Measurements from ENCODE around the gene STXBP1.

Gene STXBP1

DNA sequence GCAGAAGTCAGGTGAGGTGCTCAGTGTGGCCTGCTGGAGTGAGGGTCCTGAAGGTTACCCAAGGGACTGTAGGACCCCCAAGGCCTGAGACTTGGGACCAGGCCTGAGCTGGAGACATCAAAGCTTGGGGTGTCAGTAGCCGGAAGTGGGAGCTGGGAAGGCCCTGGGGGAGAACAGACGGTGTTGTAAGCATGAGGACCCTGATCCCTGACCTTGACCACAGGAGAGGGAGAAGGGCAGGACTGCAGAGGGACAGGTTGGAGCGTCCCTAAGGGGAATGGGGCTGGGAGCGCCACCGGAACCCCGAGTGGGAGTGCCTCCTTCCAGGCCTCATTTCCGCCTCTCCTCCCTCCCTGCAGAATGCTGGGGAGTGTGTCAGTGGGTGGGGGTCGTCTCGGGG is 104.3 kb downstream of the STXBP1 start:
- no peak for DNase-seq

DNA sequence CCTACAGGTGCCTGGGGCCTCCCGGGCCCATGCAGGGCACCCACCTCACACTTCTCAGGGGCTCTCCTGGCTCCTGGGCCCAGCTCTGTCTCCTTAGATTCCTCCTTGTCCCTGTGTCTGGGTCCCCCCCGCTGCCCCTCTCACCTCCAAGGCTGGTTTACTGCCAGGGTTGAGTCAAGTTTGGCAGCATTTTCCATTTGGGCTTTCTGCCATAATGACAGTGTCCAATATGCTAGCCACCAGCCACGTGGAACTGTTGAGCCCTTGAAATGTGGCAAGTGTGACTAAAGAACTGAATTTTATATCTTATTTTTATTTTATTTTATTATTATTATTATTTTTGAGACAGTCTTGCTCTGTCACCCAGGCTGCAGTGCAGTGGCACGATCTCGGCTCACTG is 105.7 kb downstream of the STXBP1 start:
- no peak for DNase-seq

DNA sequence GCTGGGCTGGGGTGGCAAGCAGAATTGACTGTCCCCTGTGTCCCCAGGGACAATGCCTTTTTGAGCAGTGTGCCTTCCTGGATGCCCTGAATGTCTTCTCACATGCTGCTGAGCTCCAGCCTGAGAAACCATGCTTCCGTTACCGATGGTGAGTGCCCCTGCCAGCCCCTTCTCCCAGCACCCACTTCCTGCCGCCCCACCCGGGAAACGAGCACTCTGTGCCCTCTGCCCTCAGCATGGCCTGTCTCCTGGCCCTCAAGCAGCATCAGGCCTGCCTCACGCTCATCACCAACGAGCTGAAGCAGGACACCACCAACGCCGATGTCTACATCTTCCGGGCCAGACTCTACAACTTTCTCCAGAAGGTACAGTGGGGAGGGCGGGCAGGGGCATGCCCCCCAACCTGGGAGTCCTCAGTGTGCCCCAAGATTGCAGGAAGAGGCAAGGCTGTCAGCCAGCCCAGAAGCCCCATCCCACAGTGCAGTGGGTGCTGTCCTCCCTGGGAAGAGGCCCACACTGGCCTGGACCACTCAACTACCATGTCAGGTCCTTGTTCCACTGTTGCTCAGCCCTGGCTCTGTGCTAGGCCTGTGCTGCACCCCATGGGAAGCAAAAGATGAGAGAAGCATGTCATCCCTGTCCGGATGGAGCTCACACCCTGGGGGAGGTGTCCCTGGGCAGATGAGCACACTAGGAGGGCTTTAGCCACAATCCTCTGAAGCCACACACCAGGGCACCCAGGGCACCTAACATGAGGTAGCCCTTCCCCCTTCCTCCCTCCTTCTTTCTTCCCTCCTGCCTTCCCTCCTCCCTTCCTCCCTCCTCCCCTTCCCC is 108.2 kb downstream of the STXBP1 start:
- DNase-seq = peak; percentile 12

GRCh38 chr9:127720865-127721227 is 108.8 kb downstream of the STXBP1 start:
- no peak for DNase-seq

DNA sequence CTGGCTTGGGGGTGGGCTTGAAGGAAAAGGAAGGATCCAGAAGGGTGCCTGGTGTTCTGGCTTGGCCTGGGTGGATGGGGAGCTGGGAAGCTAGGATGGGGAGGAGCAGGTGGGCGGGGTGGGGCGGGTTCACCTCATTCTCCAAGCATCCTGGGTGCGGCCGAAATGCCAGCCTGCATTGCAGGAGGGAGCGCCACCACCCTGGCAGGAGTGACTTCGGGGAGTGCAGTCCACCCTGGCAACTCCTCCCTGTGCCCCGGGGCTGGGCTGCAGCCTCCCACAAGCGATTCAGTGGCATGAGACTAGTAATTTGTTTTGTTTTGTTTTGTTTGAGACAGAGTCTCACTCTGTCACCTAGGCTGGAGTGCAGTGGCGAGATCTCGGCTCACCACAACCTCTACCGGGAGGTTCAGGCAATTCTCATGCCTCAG is 109.3 kb downstream of the STXBP1 start:
- DNase-seq = no peak

- DNase-seq = no peak
These were observed 110.1 kb downstream of the STXBP1 start for GRCh38 chr9:127722055-127722745.

- DNase-seq = no peak
These were observed 110.9 kb downstream of the STXBP1 start for GRCh38 chr9:127723013-127723412.

- DNase-seq = no peak
These were observed 111.4 kb downstream of the STXBP1 start for GRCh38 chr9:127723444-127723843.

DNA sequence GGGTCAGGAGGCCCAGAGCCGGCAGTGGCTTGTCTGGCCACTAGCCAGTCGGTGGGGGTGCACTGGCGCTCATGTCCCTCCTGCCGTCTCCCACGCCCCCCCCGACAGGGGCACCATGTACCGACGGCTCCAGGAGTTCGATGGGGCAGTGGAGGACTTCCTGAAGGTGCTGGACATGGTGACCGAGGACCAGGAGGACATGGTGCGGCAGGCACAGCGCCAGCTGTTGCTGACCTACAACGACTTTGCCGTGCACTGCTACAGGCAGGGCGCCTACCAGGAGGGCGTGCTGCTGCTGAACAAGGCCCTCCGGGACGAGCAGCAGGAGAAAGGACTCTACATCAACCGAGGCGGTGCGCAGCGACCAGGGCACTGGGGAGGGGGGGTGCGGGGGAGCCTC is 111.9 kb downstream of the STXBP1 start:
- no peak for DNase-seq

GRCh38 chr9:127726871-127727270 is 114.8 kb downstream of the STXBP1 start:
- no peak for DNase-seq

DNA sequence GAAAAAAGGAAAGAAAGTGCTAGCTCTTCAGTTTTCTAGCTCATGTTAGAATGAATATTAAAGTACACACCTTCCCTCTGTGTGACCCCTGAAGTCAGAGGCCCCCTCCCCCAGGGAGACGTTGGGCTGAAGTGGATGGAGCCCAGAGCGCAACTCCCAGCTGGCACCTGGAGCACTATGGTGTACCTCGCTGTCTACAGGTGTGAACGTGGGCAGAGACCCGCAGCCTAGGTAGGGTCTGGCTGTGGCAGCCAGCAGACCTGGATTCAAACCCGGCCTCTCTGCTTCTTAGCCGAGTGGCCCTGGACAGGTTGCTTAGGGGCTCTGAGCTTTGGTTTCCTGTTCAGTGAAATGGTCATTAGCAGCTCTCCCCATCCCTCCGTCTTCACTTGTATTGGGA is 116.7 kb downstream of the STXBP1 start:
- no peak for DNase-seq

DNA sequence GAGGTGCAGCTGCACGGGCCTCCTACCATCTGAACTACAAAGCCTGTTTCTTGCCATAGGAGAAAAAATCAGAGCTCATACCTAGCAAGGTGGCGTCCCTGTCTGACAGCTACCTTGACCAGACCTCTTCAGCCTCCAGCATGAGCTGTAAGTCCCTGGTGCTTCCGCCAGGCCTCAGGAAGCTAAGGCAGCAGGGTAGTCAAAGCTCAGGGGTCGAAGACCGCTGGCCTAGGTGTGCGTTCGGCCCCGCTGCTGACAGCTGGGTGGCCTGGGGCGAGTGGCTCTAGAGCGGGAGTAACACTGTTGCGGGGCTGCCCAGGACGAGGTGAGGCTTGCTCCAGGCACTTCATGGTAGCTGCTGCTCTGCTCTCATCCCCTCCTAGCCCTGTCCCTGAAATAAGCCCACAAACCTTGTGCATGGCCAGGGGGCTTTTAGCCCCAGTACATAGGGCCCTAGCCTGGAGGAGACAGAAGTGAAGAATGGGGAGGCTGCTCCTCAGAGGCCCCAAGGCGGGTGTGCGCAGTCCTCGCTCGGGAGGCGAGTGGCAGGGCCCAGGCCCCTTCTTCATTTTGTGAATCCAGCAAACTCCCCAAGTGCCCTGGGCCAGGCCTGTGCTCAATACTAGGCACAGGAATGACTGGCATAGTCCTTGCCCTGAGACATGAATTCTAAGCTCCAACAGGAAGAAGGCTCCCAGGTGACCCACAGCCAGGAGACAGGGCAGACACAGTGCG is 117.6 kb downstream of the STXBP1 start:
- DNase-seq = no peak

- DNase-seq = no peak
These were observed 118.2 kb downstream of the STXBP1 start for GRCh38 chr9:127730262-127730661.

DNA sequence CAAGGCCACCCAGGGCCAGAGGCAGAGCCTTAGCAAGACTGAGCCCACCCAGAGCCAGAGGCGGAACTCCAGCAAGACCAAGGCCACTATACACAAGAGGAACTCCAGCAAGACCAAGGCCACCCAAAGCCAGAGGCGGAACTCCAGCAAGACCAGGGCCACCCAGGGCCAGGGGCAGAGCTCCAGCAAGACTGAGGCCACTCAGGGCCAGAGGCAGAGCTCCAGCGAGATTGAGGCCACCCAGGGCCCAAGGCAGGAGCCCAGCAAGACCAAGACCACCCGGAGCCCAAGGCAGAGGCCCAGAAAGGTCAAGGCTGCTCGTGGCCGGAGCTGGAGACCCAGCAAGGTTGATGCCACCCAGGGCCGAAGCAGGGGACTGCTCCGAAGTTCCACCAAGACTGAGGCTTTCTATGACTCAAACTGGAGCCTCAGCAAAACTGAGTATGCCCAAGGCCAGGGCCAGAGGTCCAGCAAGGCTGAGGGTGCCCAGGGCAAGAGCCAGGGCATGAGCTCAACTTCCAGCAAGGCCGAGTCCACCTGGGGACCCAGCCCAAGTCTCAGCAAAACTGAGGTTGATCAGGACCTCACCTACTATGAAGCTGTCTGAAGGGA is 118.8 kb downstream of the STXBP1 start:
- DNase-seq = no peak

DNA sequence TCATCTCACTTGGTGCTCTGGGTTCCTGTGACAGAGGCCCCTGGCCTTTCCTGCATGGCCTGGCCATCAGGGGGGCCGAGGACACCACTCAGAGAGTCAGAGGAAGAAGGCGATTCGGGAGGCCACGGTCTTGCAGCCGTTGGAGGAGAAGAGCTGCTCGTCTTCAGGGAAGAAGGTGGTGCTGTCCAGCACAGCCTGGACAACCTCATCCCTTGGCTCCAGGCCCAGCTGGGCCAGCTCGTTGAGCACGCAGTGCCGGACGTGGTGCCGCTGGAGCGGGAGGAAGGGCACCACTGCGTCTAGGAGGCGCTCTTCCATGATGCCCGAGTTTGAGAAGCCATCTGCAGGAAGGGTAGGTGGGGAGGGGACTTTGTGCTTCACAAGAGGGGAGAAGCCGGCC is 119.9 kb downstream of the STXBP1 start:
- DNase-seq = no peak

- no peak for DNase-seq
These were observed 120.4 kb downstream of the STXBP1 start for GRCh38 chr9:127732444-127732843.

DNA sequence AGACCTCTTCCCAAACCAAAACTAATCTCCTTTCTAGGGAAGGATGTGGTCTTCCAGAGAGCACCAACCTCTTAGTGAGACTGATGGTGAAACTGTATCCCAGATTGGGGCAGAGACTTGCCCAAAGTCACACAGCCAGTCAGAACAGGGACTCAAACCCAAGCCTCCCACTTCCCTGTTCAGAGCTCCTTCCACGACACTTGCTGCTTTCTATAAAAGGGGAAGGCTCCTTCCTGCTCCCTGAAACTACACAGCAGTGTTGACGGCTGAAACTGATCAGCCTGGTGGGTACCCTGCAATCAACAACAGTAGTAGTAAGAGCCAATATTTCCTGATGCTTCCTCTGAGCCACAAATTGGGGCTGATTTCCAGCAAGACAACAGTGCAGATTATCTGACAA is 121.5 kb downstream of the STXBP1 start:
- DNase-seq = no peak

DNA sequence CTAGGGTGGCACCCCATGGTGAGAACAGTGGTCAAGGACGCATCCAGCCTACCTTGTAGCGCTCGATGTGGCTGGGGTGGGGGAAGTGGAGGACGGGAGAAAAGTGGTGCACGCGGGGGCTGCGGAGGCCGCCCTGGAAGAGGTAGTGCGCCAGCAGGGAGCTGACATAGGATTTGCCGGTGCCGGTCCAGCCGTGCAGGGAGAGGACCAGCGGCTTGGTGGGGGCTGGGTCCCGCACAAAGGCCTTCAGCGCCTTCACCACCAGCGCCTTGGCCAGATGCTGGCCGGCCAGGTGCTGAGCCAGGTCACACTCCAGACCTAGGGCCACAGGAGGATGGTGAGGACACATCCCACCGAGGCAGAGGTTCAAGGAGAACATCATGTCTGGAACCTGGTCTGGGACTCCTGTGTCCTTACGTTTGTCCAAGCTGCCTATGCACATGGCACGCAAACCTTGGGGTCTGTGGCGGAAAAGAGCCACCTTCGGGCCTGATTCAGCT is 122.2 kb downstream of the STXBP1 start:
- DNase-seq = no peak

DNA sequence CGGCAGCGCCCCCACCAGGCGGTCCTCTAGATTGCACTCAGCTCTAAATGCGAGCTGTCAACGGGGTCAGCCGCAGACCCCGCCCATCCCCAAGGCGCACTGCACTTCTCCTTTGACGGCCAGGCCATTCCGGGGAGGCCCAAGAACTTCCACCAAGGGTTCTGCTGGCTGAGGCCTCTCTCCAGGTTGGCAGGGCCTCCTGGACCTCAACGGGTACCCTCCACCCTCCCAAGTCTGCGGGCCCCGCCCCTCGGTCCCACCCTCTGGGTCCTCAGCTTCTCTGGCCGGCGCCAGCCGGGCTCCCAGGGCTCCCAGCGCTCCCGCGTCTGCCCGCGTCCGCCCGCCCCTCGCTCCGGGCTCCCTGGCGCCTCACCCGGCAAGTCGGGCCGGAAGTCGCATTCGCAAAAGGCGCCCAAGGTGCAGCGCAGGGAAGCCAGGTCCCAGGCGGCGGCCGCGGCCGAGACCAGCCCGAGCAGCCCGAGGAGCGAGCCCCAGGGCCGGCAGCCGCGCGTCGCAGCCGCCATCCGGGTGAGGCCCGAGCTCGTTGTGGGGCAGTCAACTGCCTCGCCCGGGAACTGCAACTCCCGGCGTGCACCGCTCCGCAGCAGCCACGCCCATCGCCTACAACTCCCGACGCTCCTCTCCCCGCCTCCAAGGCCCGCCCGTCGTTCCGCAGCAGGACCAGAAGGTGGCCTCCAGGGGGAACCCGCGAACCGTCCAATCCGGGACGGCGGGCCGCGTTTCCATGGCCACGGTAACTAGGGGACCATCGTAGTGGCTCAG is 122.9 kb downstream of the STXBP1 start, which contains the start of gene TOR2A:
Gene TOR2A, minus strand, starts transcription at position 548 of the 783 bp plus-strand sequence. Its CDS starts 24 bp downstream, at position 524.
- DNase-seq = peak; percentile 99

DNA sequence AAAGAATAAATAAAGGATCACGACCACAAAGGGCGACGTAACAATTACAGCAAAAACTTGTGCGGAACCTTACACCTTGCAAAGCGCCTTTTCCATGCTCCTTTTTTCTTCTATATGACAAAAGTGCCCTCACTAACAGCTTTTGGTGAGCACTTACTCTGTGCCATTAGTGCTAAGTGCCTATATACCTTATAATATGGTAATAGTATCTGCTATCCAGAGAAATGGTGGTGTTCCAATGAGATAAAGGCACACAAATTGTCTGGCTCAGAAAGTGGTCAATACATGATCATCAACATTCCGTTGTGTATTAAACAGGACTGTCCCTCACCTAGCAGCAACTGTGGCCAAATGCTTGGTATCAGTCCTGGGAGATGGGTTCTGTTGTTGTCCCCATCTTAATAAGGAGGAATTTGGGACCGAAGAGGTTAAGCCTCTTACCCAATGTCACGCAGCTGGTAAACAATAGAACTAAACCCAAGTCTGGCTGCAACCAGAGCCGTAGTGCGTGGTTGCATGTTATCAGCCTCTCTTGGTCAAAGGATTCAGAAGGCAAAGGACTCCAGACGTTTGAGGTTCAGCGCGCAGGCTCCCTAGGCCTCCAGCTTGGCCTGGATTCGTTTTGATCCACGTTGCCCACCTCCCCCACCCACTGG is 123.6 kb downstream of the STXBP1 start:
- DNase-seq = no peak

DNA sequence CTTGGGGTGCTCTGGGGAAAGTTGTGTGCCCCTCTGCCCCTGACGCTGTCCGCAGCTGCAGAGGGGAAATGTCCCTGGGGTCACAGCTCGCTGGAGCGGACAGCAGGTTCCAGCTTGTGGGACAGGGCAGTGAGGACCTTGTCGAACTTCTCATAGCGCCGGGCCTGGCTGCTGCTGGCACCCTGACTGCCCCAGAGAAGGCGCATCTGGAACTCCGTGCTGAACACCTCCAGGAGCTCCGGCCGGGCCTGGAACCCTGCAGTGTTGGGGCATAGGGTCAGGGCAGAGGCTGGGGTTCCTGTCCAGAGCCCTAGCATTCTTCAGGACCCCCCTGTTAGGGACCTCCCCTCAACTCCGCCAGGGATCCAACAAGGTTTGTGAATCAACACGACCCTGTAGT is 126.6 kb downstream of the STXBP1 start:
- DNase-seq = no peak
